ENCODE data around the gene PDE6C. TPM values are rescaled to one million over a fixed set of nuclear protein-coding genes. Genes with fewer than 3 reads are reported as not detected.
A peak's percentile ranks its signal among the peaks of the same experiment; 100 is the strongest.

PDE6C gene
- total and polyA plus RNA-seq, 4 donors: not detected

- 96% methylated on average over 4 of the region's 4 CpGs for WGBS
- no peak overlapping the region for H3K9ac ChIP-seq (ENCODE audit: low read depth in 1 of 2, low read length in 2 of 2)
- TF ChIP-seq YY1 (IDR thresholded peaks at IDR 0.05) (no peak), GABPA (IDR thresholded peaks at IDR 0.05 in 1 of 2, conservative IDR thresholded peaks at IDR 0.05 in 1 of 2) (no peak), HNF4G (IDR thresholded peaks at IDR 0.05) (no peak), MAX (IDR thresholded peaks at IDR 0.05) (no peak), ATF3 (IDR thresholded peaks at IDR 0.05) (no peak), RXRA (IDR thresholded peaks at IDR 0.05) (no peak), RAD21 (IDR thresholded peaks at IDR 0.05) (no peak), FOXA2 (IDR thresholded peaks at IDR 0.05) (no peak)
- no peaks in the 10 kb centered on the region for H3K9me3 ChIP-seq (ENCODE audit: control insufficient read depth in 4 of 4, low read length in 3 of 4)
- no peak overlapping the region for H3K4me3 ChIP-seq (ENCODE audit: low read depth in 1 of 3, low read length in 3 of 3)
- H3K36me3 ChIP-seq (ENCODE audit: control insufficient read depth in 4 of 4, insufficient read depth in 3 of 4, low read depth in 1 of 4, low read length in 3 of 4): peaks cover 2% of the 10 kb centered on the region in 4 donors
- H3K27ac ChIP-seq (ENCODE audit: low read depth in 1 of 2, low read length in 2 of 2): no peak overlapping the region
- no peaks in the 10 kb centered on the region for H3K27me3 ChIP-seq (ENCODE audit: control insufficient read depth in 4 of 4, insufficient read depth in 4 of 4, low read length in 3 of 4)
- H3K4me1 ChIP-seq (ENCODE audit: control insufficient read depth in 4 of 4, insufficient read depth in 4 of 4, low read length in 3 of 4): peaks cover 1 to 35% (median 19%) of the 10 kb centered on the region in 4 donors
- no peak for DNase-seq (ENCODE audit: low spot score)
These were observed 66.0 kb downstream of the PDE6C start for GRCh38 chr10:93678386-93678785.

- TF ChIP-seq YY1 (IDR thresholded peaks at IDR 0.05) (no peak), EGR1 (IDR thresholded peaks at IDR 0.05; ENCODE audit: low read depth in 2 of 2) (no peak), NR2F2 (IDR thresholded peaks at IDR 0.05) (no peak), HNF4A (conservative IDR thresholded peaks at IDR 0.05) (no peak), ATF3 (IDR thresholded peaks at IDR 0.05) (no peak), RAD21 (IDR thresholded peaks at IDR 0.05) (no peak), RXRA (IDR thresholded peaks at IDR 0.05) (no peak), GABPA (IDR thresholded peaks at IDR 0.05 in 1 of 2, conservative IDR thresholded peaks at IDR 0.05 in 1 of 2) (no peak), JUND (IDR thresholded peaks at IDR 0.05) (no peak), TAF1 (conservative IDR thresholded peaks at IDR 0.05) (no peak), CTCF (IDR thresholded peaks at IDR 0.05; ENCODE audit: low read depth, low read length, missing input control) (no peak), REST (IDR thresholded peaks at IDR 0.05) (no peak), FOXA2 (IDR thresholded peaks at IDR 0.05) (no peak), SP1 (IDR thresholded peaks at IDR 0.05) (no peak), ZBTB33 (IDR thresholded peaks at IDR 0.05) (no peak)
- no peaks in the 10 kb centered on the region for H3K9me3 ChIP-seq (ENCODE audit: control insufficient read depth in 4 of 4, low read length in 3 of 4)
- WGBS: 93% methylated on average over 3 of the region's 3 CpGs
- no peak for DNase-seq (ENCODE audit: low spot score)
- H3K27ac ChIP-seq (ENCODE audit: low read depth in 1 of 2, low read length in 2 of 2): no peak overlapping the region
- H3K27me3 ChIP-seq (ENCODE audit: control insufficient read depth in 4 of 4, insufficient read depth in 4 of 4, low read length in 3 of 4): no peaks in the 10 kb centered on the region
- peaks cover 2 to 6% (median 3%) of the 10 kb centered on the region in 4 donors for H3K36me3 ChIP-seq (ENCODE audit: control insufficient read depth in 4 of 4, insufficient read depth in 3 of 4, low read depth in 1 of 4, low read length in 3 of 4)
- H3K4me1 ChIP-seq (ENCODE audit: control insufficient read depth in 4 of 4, insufficient read depth in 4 of 4, low read length in 3 of 4): peaks cover 1 to 30% (median 15%) of the 10 kb centered on the region in 4 donors
- no peak overlapping the region for H3K4me3 ChIP-seq (ENCODE audit: low read depth in 1 of 3, low read length in 3 of 3)
- H3K9ac ChIP-seq (ENCODE audit: low read depth in 1 of 2, low read length in 2 of 2): peak overlapping the region in 1 of 2 donors; percentile 18
These were observed 66.7 kb downstream of the PDE6C start for GRCh38 chr10:93678805-93679587.
